Fibroblast of villous mesenchyme (primary cell): ENCODE data around the gene SMC6. TPM values are rescaled to one million over a fixed set of nuclear protein-coding genes. Genes with fewer than 3 reads are reported as not detected.

Experiments used
- DNase-seq: peaks from one replicate; pipeline ENCODE4 v3.0.0-alpha.2; 2010; ENCODE audit warnings: low read depth
- H3K4me3 ChIP-seq: 2 replicates; pipeline ENCODE4 v1.5.1; 2011; ENCODE audit warnings: low read depth, mild to moderate bottlenecking, low read length
- CTCF ChIP-seq: IDR thresholded peaks from 2 replicates; pipeline ENCODE4 v1.5.1; 2012; ENCODE audit warnings: low read depth, mild to moderate bottlenecking, low read length; ENCODE audit not compliant: insufficient read depth
- total RNA-seq: library from RNA; depleted of rRNA; stranded (reverse); fragments of >200 nt; gene quantifications from 2 replicates; pipeline ENCODE4 v1.2.3, GENCODE V29; 2012

SMC6 gene
- total RNA-seq, 1 donor = 20.7 TPM

GRCh38 chr2:17646081-17646554 lies 107.5 kb downstream of the SMC6 start:
- TF ChIP-seq CTCF = peak; percentile 90
- DNase-seq = peak; percentile 93
- H3K4me3 ChIP-seq = no peak overlapping the region

- TF ChIP-seq CTCF = no peak
- no peak overlapping the region for H3K4me3 ChIP-seq
- DNase-seq = no peak
These were observed 108.5 kb downstream of the SMC6 start for GRCh38 chr2:17644997-17645720.

GRCh38 chr2:17643031-17643615 lies 110.5 kb downstream of the SMC6 start:
- DNase-seq = peak; percentile 94
- TF ChIP-seq CTCF = peak; percentile 2
- no peak overlapping the region for H3K4me3 ChIP-seq

GRCh38 chr2:17640406-17640805 lies 113.2 kb downstream of the SMC6 start:
- no peak for TF ChIP-seq CTCF
- H3K4me3 ChIP-seq = no peak overlapping the region
- DNase-seq = no peak

- no peak for TF ChIP-seq CTCF
- no peak overlapping the region for H3K4me3 ChIP-seq
These were observed 115.3 kb downstream of the SMC6 start for GRCh38 chr2:17638196-17638743.

GRCh38 chr2:17637131-17637906 lies 116.3 kb downstream of the SMC6 start:
- TF ChIP-seq CTCF = no peak
- no peak overlapping the region for H3K4me3 ChIP-seq
- DNase-seq = no peak

More at GRCh38 chr2:17638196-17638743, 115.3 kb downstream of the SMC6 start:
- DNase-seq = no peak
